DMS 273 (cell line): Measurements from ENCODE around the gene TST.

Source experiments
- DNase-seq: peaks from one replicate; lab custom pipeline; 2025; ENCODE audit not compliant: unreplicated experiment; lab: John Stamatoyannopoulos, UW

Gene TST

DNA sequence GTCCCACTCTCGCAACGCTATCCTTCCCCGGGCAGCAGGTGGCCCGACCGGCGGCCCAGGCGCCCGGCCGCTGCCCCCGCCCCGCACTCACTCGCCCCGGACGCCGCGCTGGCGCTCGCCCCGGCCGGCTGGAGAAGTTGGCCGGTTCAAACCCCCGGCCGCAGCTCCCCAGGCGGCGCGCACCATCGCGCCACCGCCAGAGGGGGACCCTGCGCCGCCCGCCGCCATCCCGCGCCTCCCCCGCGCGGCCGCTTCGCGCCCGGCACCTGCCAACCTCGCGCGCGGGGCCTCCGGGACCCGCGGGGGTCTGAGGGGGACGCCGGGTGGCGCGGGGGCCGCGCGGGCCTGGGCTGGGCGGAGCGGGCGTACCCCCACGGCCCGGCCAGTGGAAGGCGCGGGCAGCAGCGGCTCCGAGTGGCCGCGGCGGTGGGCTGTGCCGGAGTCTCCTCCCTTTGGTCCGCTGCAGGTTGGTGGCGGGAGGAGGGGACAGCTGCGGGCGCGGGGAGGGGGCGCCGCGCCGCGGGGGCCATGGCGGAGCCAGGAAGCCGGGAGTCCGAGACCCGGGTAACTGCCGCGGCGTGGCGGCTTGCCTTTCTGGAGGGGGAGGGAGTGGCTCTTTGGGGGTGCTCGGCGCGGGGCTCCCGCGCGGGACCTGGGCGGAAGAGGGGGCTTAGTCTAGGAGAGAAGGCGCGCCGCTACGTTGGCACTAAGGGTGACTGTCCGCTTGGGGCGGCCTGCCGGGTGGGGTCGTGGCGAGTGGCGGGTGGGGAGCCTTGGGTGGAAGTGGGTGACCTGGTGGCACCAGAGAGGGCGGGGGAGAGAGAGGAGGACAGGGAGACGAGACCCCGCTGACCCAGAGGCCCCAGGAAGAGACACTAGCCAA, at the start of gene TST, which contains the start of gene MPST:
TSS of gene TST (minus strand) at position 139 of the 883 bp plus-strand sequence. CDS start 715 bp downstream, outside the sequence.
TSS of gene MPST (plus strand) at position 434 of the 883 bp plus-strand sequence. CDS start at position 529, 95 bp downstream.
- peak; percentile 72 for DNase-seq

DNA sequence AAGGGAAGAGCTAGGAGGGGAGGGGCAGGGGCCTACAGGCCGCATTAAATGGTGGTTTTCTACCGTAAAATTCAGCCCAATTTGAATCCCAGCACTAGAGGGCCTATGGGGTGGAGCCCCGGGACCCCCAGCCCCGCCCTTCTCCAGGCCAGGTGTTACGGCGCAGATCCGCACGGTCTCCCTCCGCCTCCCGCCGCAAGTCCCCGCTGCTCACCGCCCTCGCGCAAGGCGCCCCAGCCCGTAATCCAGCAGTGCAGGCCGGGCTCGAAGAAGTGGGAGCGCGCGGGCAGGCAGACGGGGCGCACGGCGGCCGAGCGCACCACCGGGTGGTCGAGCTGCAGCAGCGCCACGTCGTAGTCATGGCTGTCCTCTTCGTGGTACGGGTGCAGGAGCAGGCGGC, 49.6 kb upstream of the TST start:
- no peak for DNase-seq

DNA sequence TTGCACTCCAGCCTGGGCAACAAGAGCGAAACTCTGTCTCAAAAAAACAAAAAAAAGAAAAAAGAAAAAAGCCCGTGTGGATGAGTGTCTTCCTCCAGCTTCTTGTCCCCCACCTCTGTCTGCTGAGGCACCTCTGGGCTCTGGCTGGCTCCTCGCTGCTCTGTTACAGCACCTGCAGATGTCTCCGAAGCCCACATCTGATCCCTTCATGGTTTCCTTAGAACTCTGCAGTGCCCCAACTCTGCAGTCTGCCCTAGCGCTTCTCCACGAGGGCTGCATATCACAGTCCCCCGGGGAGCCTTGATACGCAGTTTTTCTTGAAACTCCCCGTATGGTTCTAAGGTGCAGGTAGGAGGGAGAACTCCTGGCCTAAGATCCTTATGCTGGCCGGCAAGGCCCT, 48.2 kb upstream of the TST start:
- no peak for DNase-seq

DNA sequence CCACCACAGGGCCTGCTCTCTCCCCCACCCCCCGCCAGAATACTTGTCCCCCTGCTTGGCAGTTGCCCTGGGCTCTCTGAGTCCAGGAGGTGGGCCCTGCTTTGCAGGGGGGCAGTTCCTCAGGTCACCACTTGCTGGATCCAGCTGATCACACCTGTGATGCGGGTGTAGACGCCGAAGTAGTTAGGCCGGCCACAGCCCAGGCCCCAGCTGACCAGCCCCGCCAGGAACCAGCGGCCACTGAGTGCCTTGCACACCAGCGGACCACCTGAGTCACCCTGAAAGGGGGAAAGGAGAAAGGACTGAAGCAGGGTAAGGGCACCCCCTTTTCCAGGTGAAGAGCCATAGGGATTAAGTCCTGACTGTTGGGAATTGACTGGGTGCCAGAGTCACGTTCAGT, 46.7 kb upstream of the TST start:
- no peak for DNase-seq

DNA sequence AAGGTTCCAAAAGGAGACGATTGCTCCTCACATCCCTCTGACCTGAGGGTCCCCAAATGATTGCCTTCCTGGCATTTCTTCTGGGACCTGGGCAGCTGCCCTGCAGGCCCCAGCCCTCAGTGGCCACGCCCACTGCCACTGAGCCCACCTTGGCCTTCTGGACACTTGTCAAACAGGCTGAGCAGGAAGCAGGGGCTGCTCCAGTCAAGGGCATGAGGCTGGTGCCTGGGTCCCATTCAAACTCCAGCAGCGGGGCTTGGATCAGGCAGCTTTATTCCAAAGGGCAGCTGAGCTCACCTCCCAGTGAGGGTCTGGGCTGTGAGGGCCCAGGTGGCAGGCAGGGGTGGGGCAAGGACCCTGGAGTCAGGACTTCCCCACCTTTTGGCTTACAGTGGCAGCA, 45.9 kb upstream of the TST start:
- no peak for DNase-seq

DNA sequence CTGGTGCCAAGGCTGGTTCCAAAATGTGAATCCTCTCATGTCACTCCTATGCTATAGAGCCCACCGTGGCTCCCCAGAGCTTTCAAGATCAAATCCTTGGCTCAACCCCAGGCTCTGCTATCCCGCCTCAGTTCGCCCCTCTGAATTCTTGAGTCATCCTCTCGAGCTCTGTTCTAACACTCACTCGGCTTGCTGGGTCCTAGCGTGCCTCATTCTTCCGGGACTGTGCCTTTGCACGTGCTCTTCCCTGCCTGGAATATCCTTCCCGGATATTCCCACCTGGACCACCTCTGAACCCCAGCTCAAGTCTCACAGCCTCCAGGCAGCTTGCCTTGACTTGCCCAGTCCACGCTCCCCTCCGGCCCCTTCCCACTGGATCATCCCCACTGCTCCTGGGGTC, 45.3 kb upstream of the TST start:
- no peak for DNase-seq

DNA sequence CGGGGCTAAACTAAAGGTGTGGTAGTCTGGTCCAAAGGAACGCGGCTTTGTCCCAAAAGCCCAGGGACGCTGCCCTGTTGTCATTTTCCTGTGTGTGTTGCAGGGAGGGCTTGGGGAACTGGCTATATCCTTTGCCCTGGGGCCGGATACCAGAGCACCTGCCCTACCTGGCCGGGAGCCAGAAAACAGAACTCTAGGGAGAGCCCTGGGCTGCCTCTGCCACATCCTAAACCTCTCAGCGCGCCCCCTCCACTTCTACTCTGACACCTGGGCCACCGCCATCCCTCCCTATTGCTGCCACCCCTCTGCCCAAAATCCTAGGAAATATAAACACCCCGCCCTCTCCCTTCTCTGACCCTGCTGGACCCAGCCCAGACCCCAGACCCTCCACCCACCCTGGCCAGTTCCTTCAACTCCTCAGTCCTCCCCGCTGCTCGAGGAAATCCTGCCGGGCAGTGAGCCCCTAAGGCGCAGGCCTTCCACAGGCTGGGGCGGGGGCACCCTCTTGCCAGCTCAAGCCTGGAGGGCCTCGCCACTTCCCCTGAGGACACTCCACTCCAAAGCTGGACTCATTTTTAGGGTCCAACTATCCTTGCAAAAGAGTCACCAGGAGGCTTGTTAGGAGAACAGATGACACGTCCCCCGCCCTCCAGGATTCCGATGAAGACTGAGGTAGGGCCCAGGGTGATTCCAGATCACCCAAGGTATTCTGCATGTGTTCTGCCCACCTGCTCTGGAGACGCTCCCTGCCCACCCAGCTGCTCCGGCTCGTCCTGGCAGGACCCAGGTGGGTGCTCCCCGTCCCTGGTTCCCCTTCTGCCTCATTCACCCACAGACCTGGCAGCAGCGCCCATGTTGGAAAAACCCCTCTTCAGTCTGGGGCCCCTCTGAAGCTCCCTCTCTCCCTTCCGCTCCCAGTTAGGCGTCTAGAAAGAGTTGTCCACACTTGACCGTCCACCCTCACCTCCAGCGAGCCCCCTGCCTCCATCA, 44.5 kb upstream of the TST start:
- DNase-seq: peak; percentile 64

DNA sequence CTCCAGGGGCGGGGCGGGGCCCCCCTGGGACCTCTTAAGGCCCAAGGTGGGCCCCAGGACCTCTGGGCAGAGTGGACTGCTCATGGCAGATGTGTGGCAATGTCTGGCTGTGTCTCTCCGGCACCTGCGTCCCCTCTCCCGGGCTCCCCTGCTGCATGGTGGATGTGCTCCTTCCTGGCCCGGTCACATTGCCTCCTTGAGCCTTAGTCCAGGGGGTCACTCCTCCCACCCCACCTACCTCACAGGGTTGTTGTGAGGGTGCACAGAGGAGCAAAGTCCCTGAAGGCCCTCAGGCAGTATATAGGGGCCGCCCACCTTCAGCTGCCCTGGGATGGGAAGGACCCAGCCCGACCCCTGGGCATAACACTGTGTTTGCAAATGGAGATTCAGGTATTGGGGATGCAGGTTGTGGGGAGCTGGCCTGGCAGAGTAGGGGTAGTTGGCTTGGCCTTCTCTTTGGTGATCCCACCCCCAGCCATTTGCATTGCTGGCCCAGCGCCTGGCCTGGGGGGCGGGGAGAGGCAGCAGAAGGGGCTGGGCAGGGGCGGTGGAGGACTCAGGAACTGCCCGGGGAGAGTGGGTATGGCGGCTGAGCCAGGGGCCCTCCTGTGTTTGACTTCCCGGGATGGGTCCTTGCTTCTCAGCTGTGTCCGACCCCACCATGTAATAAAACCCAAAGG, 43.6 kb upstream of the TST start:
- no peak for DNase-seq

DNA sequence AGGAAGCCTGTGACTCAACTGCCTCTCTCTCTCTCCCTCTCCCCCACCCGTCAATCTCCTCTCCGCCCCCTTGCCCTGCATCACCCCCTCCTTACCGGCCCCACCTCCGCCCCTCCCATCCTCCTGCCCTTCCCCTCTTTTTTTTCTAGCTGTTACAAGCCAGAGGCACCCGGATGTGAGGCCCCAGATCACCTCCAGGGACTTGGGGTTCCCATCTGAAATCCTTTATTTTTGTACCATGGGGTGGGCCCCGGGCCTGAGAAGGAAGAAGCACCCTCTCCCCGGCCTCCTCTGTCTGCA, 43.1 kb upstream of the TST start:
- DNase-seq: no peak

DNA sequence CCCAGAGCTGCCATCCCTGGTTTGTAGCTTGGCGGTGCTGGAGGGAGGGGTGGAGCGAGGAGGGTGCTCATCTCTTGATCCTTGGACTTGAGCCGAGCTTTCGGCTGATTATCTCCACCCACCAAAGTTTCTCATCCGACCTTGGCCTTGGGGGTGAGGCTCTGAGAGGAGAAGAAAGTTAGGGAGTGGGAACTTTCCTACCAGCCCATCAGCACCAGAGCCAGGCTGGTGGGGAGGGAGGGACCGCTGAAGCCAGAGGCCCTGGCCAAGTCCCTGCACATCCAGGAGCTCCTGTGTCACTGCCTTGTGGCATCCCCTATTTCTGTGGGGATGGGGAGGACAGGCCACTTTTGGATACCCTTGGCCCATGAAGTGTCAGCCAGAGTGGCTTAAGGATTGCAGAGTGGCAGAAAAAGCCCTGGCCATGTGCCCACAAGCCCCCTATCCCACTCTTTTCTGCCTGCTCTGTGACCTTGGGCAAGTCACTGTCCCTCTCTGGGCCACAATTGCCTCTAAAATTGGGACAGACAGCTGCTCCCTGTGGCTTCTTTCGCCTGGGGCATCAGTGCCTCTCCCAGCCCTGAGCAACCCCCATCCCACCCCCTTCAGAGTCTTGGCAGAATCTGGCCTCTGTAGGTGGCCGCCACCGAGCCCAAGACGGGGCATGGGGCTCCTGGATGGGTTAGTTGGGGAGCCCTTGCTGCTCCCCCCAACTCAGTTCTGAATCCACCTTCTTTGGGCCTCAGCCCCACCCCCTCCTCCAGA, 42.5 kb upstream of the TST start:
- no peak for DNase-seq

DNA sequence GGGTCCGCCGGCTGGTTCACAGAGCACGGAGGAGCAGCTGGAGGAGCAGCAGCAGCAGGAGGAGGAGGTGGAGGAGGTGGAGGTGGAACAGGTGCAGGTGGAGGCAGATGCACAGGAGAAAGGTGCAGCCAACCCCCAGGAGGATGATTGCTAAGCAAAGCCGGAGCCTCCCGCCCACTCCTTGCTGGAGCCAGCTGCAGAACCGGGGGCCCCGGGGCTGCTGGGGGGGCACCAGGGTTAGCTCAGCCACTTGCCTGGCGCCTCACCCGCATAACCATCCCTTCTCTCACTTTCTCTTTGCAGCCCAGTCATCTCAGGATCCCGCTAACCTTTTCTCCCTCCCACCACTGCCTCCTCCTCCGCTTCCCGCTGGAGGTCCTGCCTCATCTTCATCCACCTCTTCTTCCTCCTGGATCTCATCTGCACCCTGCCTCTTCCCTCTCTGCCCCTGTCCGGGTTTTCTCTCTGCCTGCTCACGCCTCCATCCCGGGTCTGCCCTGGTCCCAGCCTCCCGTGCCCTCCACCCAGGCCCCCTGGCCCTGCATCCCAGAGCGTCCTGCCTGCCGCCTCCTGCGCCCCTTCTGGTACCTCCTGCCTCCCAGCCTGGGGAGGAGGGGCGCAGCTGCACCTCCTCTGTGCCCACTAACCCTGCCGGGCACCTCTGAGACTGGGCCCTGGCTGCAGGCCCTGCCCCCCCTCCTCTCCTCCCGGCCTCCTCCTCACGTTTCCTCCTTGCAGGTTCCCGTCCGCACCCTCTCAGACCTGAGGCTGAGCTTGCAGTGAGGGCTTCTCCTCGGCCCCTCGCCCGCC, 41.8 kb upstream of the TST start:
- no peak for DNase-seq

DNA sequence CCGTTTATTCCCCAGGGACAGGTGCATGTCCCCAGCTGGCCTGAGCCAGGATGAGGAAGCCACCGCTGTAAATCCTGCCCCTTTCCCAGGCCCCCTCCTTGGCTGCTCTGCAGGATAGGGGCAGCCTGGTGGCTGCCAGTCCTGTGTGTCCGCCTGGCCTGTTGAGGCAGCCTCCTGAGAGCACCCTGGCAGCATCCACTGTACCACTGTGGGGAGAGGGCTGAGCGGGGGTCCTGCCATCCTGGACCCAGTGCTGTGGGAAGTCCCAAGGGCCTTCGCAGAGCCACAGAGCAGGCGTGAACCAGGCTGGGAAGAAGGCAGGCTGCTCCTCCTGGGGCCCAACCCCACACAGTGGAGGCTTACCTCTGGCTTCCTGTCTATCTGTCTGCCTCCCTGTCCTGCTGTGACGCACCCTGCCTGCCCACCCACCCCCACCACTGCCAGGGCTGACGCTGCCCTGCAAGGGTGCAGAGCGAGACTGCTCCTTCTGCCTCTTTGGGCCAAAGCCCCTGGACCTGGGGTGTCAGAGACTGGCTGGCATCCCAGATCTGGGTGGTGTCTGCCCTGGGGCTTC, 40.7 kb upstream of the TST start:
- no peak for DNase-seq

DNA sequence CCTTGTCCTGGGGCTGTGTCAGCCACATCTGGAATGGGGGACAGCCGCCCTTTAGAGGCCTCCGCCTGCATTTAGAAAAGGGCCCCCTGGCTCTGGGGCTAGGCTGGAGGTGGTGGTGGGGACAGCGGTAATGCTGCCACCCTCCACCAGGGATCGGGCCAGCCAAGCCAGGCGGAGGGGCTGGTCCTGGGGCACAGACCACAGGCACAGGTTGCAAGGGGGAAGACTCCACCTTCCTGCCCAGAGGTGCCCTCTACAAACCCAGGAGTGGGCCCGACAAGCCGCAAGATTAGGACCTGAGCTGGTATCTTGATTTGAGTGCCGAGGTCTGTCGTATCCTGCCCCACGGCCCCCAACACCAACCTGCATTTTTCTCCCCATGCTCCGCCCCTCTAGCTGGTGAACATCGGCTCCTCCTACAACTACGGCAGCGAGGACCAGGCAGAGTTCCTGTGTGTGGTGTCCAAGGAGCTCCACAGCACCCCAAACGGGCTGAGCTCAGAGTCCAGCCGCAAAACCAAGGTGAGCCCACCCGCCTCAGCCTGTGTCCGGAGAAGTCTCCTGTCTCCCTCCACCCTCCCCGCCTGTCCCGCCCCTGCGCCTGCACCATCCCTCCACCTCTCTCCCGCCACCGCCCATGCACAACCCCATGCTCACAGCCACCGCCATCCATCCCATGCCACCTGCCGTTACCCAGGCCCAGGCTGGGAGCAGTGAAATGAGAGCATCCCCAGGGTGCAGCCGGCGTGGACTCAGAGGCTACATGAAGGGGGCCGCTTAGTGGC, 39.9 kb upstream of the TST start:
- no peak for DNase-seq

DNA sequence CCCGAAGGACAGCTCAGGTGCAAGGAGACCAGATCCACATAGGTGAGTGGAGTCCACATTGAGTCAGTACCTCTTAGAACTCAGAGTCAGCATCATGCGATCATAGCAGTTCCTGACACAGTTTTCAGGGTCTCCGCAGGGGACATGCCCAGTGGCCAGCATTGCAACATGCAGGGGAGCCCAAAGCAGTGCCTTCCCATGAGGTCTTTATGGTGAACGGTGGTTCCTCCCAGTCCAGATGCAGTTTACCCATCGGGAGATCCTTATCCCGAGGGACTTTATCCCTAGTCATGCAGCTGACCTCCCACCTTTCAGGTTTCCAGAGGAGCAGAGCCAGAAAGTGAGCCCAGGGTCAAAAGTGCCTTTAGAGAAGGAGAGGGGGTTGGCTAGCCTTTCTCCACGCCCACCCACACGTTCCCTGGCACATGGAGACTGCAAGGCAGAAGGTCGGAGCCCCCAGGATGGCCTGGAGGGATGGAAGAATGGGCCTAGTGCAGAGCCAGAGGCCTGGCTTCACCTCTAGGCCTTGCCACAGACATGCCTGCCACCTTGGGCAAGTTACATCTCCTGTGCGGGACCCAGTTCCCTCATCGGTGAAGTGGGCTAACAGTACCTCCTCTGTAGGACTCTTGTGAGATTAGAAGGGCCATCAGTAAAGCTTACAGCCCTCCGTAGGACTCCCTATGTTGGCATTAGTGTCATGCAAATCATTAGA, 38.7 kb upstream of the TST start:
- DNase-seq: no peak

DNA sequence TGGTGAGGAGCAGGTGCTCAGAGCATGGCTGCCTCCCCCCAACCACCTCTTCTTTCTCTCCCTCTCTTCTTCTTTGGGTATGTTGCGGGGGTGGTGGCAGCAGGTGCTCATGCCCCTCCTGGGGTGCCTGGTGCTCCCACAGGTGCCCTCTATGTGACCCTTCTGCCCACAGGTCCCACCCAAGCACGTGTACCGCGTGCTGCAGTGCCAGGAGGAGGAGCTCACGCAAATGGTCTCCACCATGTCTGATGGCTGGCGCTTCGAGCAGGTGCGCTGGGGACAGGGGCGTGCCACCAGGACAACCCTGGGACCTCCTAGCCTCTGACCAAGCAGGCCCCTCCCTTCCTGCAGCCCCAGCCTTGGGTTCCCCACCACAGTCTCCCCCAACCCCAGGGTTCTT, 38.0 kb upstream of the TST start:
- no peak for DNase-seq

DNA sequence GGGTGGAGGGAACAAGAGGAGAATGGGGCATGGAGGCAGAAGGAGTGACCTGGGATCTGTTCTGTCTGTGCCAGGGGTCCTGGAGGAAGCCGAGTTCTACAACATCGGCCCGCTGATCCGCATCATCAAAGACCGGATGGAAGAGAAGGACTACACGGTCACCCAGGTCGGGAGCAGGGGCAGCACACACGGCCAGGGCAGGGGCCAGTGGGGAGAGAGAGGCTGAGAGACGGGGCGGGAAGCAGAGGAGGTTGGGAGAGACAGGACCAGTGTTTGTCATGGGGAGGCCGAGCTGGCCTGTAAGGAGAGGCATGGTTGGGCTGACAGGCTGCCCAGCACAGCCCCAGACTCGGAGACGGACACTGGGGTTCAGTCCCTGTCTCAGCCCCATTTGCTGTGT, 37.0 kb upstream of the TST start:
- no peak for DNase-seq

DNA sequence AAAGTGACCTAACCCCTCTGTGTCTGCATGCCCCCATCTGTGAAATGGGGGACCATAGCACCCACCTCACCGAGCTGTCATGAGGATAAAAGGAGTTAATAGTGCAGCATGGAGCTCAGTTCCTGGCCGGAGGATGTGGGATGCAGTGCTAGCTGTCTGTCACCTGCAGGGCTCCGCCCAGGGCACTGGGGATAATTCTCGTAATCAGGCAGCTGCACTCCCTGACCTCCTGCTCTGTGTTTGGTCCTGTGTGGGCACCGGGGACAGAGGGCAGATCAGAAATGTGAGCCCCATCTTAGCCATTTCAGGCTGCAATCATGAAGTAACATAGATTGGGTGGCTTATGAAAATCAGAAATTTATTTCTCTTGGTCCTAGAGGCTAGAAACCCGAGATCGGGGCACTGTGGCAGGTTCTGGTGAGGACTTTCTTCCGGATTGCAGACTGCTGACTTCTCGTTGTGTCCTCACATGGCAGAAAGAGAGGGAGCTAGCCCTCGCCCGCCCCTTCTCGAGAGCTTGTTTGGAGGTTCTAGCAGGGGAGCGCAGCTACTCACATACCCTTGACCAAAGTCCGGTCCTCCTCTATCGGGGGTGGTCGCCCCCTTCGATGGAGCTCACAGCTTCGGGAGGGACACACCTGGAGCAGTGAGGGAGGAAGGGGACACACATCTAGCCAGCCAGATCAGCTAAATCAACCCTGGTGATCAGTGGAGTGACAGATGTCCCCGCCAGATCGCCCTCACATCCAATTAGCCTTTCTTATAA, 35.5 kb upstream of the TST start:
- no peak for DNase-seq
